ENCODE data around the gene SUSD4. TPM values are rescaled to one million over a fixed set of nuclear protein-coding genes. Genes with fewer than 3 reads are reported as not detected.

Gene SUSD4
- total RNA-seq, 1 donor from 2014 or later = not detected

GRCh38 chr1:223183268-223183862, 180.6 kb downstream of the SUSD4 start:
- Mint-ChIP-seq H3K27ac (ENCODE audit: unreplicated experiment) (no peak overlapping the region), H3K4me1 (ENCODE audit: unreplicated experiment) (no peaks in the 10 kb centered on the region), H3K27me3 (ENCODE audit: unreplicated experiment) (peaks cover 24% of the 10 kb centered on the region), H3K9me3 (ENCODE audit: unreplicated experiment) (no peaks in the 10 kb centered on the region), H3K36me3 (ENCODE audit: unreplicated experiment) (no peaks in the 10 kb centered on the region), H3K4me3 (ENCODE audit: unreplicated experiment) (no peak overlapping the region)
- no peak for DNase-seq (ENCODE audit: extremely low spot score, unreplicated experiment)
- TF ChIP-seq, protein P1, sequence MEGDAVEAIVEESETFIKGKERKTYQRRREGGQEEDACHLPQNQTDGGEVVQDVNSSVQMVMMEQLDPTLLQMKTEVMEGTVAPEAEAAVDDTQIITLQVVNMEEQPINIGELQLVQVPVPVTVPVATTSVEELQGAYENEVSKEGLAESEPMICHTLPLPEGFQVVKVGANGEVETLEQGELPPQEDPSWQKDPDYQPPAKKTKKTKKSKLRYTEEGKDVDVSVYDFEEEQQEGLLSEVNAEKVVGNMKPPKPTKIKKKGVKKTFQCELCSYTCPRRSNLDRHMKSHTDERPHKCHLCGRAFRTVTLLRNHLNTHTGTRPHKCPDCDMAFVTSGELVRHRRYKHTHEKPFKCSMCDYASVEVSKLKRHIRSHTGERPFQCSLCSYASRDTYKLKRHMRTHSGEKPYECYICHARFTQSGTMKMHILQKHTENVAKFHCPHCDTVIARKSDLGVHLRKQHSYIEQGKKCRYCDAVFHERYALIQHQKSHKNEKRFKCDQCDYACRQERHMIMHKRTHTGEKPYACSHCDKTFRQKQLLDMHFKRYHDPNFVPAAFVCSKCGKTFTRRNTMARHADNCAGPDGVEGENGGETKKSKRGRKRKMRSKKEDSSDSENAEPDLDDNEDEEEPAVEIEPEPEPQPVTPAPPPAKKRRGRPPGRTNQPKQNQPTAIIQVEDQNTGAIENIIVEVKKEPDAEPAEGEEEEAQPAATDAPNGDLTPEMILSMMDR (IDR thresholded peaks at IDR 0.05) = no peak

- TF ChIP-seq, protein P1 (IDR thresholded peaks at IDR 0.05) = no peak
- H3K4me3 Mint-ChIP-seq (ENCODE audit: unreplicated experiment) = no peak overlapping the region
- no peaks in the 10 kb centered on the region for H3K4me1 Mint-ChIP-seq (ENCODE audit: unreplicated experiment)
- no peak overlapping the region for H3K27ac Mint-ChIP-seq (ENCODE audit: unreplicated experiment)
- H3K36me3 Mint-ChIP-seq (ENCODE audit: unreplicated experiment) = no peaks in the 10 kb centered on the region
- peaks cover 22% of the 10 kb centered on the region for H3K27me3 Mint-ChIP-seq (ENCODE audit: unreplicated experiment)
- no peaks in the 10 kb centered on the region for H3K9me3 Mint-ChIP-seq (ENCODE audit: unreplicated experiment)
- DNase-seq (ENCODE audit: extremely low spot score, unreplicated experiment) = no peak
Observed at GRCh38 chr1:223180731-223181321, 183.2 kb downstream of the SUSD4 start.

GRCh38 chr1:223179786-223180185, 184.2 kb downstream of the SUSD4 start:
- Mint-ChIP-seq H3K36me3 (ENCODE audit: unreplicated experiment) (no peaks in the 10 kb centered on the region), H3K4me1 (ENCODE audit: unreplicated experiment) (no peaks in the 10 kb centered on the region), H3K27ac (ENCODE audit: unreplicated experiment) (no peak overlapping the region)

GRCh38 chr1:223179280-223179679, 184.7 kb downstream of the SUSD4 start:
- Mint-ChIP-seq H3K9me3 (ENCODE audit: unreplicated experiment) (no peaks in the 10 kb centered on the region), H3K4me3 (ENCODE audit: unreplicated experiment) (no peak overlapping the region), H3K27ac (ENCODE audit: unreplicated experiment) (no peak overlapping the region), H3K36me3 (ENCODE audit: unreplicated experiment) (no peaks in the 10 kb centered on the region), H3K27me3 (ENCODE audit: unreplicated experiment) (peaks cover 18% of the 10 kb centered on the region), H3K4me1 (ENCODE audit: unreplicated experiment) (no peaks in the 10 kb centered on the region)
- no peak for DNase-seq (ENCODE audit: extremely low spot score, unreplicated experiment)
- TF ChIP-seq, protein P1 (IDR thresholded peaks at IDR 0.05) = no peak

More at GRCh38 chr1:223179786-223180185, 184.2 kb downstream of the SUSD4 start:
- H3K4me3 Mint-ChIP-seq (ENCODE audit: unreplicated experiment) = no peak overlapping the region
- TF ChIP-seq, protein P1 (IDR thresholded peaks at IDR 0.05) = no peak
- H3K27me3 Mint-ChIP-seq (ENCODE audit: unreplicated experiment) = peaks cover 18% of the 10 kb centered on the region
- no peak for DNase-seq (ENCODE audit: extremely low spot score, unreplicated experiment)
- H3K9me3 Mint-ChIP-seq (ENCODE audit: unreplicated experiment) = no peaks in the 10 kb centered on the region

DNA sequence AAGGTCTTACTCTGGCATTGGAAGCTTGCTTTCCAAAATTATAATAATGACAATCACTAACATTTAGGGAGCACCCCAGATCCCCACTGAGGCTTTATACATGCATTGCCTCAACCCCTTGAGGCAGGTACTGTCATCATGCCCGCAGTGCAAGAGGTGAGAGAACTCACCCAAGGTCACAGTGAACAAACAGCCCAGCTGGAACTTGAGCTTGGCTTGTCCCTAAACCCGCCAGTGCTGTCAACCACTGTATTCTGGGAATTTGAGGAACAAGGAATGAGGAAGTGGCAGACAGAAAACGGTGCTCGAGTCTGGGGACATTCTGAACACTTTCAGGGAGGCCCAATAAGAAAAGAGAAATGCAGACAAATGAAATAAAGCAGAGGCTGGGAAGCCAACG, 186.3 kb downstream of the SUSD4 start:
- Mint-ChIP-seq H3K27me3 (ENCODE audit: unreplicated experiment) (peaks cover 18% of the 10 kb centered on the region), H3K4me3 (ENCODE audit: unreplicated experiment) (no peak overlapping the region), H3K27ac (ENCODE audit: unreplicated experiment) (no peak overlapping the region), H3K9me3 (ENCODE audit: unreplicated experiment) (no peaks in the 10 kb centered on the region), H3K4me1 (ENCODE audit: unreplicated experiment) (no peaks in the 10 kb centered on the region), H3K36me3 (ENCODE audit: unreplicated experiment) (no peaks in the 10 kb centered on the region)
- TF ChIP-seq, protein P1 (IDR thresholded peaks at IDR 0.05) = no peak
- no peak for DNase-seq (ENCODE audit: extremely low spot score, unreplicated experiment)

Data from osteocyte (in vitro differentiated cells).